ENCODE measurements around the gene PIK3CD.

- peak; percentile 33; the same call in 1 of the 2 replicates for TF ChIP-seq POLR2A (IDR thresholded peaks at IDR 0.05; ENCODE audit: low read depth, low read length)
- peak; percentile 18; the same call in 1 of the 2 replicates for TF ChIP-seq POLR2AphosphoS5 (IDR thresholded peaks at IDR 0.05; ENCODE audit: low read depth, low read length)
- no peak for TF ChIP-seq TAF1 (IDR thresholded peaks at IDR 0.05; ENCODE audit: borderline replicate concordance, low read depth, low read length)
These were observed 2.7 kb downstream of the PIK3CD start for GRCh38 chr1:9654051-9654833.

All from GM12892 (cell line).